Astrocyte (in vitro differentiated cells and primary cell): Measurements from ENCODE around the gene ALG1L2. TPM values are rescaled to one million over a fixed set of nuclear protein-coding genes. Genes with fewer than 3 reads are reported as not detected.
"Not testable (repeated sequence)": the region's sequence is repeated elsewhere in the genome, so short reads cannot be mapped to it uniquely, and the experiment has no call there.

Experiments used
- DNase-seq: peaks from one replicate; pipeline ENCODE4 v3.0.0-alpha.2; 2010; ENCODE audit warnings: low read depth
- FAIRE-seq: peaks from 2 replicates; lab custom pipeline; 2011; peaks lifted over from hg19 to GRCh38; lab: Jason Lieb, UNC
- H2AFZ ChIP-seq: 2 replicates; pipeline ENCODE4 v1.6.0; 2012; ENCODE audit warnings: low read depth, low read length, inconsistent platforms
- H3K27ac ChIP-seq: 2 replicates; pipeline ENCODE4 v1.5.1; 2011; ENCODE audit warnings: low read depth, low read length, inconsistent platforms
- H3K27me3 ChIP-seq: 2 replicates; pipeline ENCODE4 v1.6.0; 2011; ENCODE audit warnings: low read length, inconsistent platforms; ENCODE audit not compliant: insufficient read depth
- H3K36me3 ChIP-seq: 2 replicates; pipeline ENCODE4 v1.5.1; 2011; ENCODE audit warnings: low read length, inconsistent platforms; ENCODE audit not compliant: insufficient read depth
- H3K4me1 ChIP-seq: 2 replicates; pipeline ENCODE4 v1.5.1; 2011; ENCODE audit warnings: low read length, inconsistent platforms; ENCODE audit not compliant: insufficient read depth
- H3K4me2 ChIP-seq: 2 replicates; pipeline ENCODE4 v1.6.0; 2012; ENCODE audit warnings: low read length, inconsistent platforms
- H3K4me3 ChIP-seq: 2 replicates; pipeline ENCODE4 v1.5.1; 2011; ENCODE audit warnings: low read depth, mild to moderate bottlenecking, low read length, inconsistent platforms; ENCODE audit not compliant: insufficient read depth
- H3K79me2 ChIP-seq: 2 replicates; pipeline ENCODE4 v1.6.0; 2012; ENCODE audit warnings: mild to moderate bottlenecking, low read length, inconsistent platforms; ENCODE audit not compliant: insufficient read depth
- H3K9ac ChIP-seq: 2 replicates; pipeline ENCODE4 v1.6.0; 2012; ENCODE audit warnings: mild to moderate bottlenecking, low read length, inconsistent platforms
- H3K9me3 ChIP-seq: 2 replicates; pipeline ENCODE4 v1.5.1; 2012; ENCODE audit warnings: low read depth, mild to moderate bottlenecking, low read length, inconsistent platforms; ENCODE audit not compliant: insufficient read depth
- H4K20me1 ChIP-seq: 2 replicates; pipeline ENCODE4 v1.6.0; 2012; ENCODE audit warnings: low read length, inconsistent platforms; ENCODE audit not compliant: insufficient read depth
- H3K27ac Mint-ChIP-seq: one replicate; pipeline ENCODE4 v1.8.0; 2021; ENCODE audit warnings: mild to moderate bottlenecking, mixed read lengths; ENCODE audit not compliant: unreplicated experiment
- H3K27me3 Mint-ChIP-seq: one replicate; pipeline ENCODE4 v1.8.0; 2021; ENCODE audit warnings: low read depth, mixed read lengths; ENCODE audit not compliant: unreplicated experiment
- H3K36me3 Mint-ChIP-seq: one replicate; pipeline ENCODE4 v1.8.0; 2021; ENCODE audit warnings: low read depth, mixed read lengths; ENCODE audit not compliant: unreplicated experiment
- H3K4me1 Mint-ChIP-seq: one replicate; pipeline ENCODE4 v1.8.0; 2021; ENCODE audit warnings: low read depth, mixed read lengths; ENCODE audit not compliant: unreplicated experiment
- H3K4me3 Mint-ChIP-seq: one replicate; pipeline ENCODE4 v1.8.0; 2021; ENCODE audit warnings: mild to moderate bottlenecking, moderate library complexity, mixed read lengths; ENCODE audit not compliant: unreplicated experiment
- H3K9me3 Mint-ChIP-seq: one replicate; pipeline ENCODE4 v1.8.0; 2021; ENCODE audit warnings: mild to moderate bottlenecking, mixed read lengths; ENCODE audit not compliant: unreplicated experiment
- total RNA-seq: library from RNA; stranded (reverse); gene quantifications from 2 replicates; pipeline ENCODE4 v1.2.1, GENCODE V29; 2021

Gene ALG1L2
- total RNA-seq, 1 donor from 2014 or later: 0.41 TPM

- H3K79me2 ChIP-seq, H3K27me3 ChIP-seq, FAIRE-seq, H3K9ac ChIP-seq, H3K4me2 ChIP-seq, H3K4me3 ChIP-seq, H3K9me3 ChIP-seq, H3K36me3 Mint-ChIP-seq, H3K9me3 Mint-ChIP-seq, H2AFZ ChIP-seq, H3K4me1 ChIP-seq, H3K4me3 Mint-ChIP-seq, H3K36me3 ChIP-seq, H3K27ac Mint-ChIP-seq, H3K27ac ChIP-seq, H4K20me1 ChIP-seq, DNase-seq, H3K27me3 Mint-ChIP-seq: not testable (repeated sequence)
- H3K4me1 Mint-ChIP-seq: peaks cover 23% of the 10 kb centered on the region
Observed at GRCh38 chr3:130143648-130144327, 62.2 kb downstream of the ALG1L2 start.

DNA sequence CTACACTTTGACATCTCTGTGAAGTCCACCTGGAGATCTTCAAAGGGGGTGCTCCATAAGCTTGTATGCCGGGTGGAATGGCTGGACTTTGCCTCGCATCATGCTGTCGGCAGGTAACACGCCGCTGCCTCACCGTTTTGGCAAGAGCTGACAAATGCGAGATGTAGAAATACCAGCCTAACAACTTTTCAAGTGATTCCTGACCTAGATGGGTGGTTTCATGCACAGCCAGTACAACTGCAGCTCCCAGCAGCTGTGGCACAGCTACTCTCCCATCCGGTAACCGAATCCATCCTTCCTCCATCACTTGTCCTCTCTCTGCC, 62.7 kb downstream of the ALG1L2 start:
- H3K36me3 ChIP-seq, DNase-seq, H3K4me1 ChIP-seq, H3K9ac ChIP-seq, H3K4me3 Mint-ChIP-seq, H3K27me3 ChIP-seq, H3K9me3 Mint-ChIP-seq, H3K4me3 ChIP-seq, FAIRE-seq, H2AFZ ChIP-seq, H3K36me3 Mint-ChIP-seq, H3K4me2 ChIP-seq, H4K20me1 ChIP-seq, H3K27me3 Mint-ChIP-seq, H3K27ac ChIP-seq, H3K27ac Mint-ChIP-seq, H3K79me2 ChIP-seq, H3K9me3 ChIP-seq: not testable (repeated sequence)
- peaks cover 23% of the 10 kb centered on the region for H3K4me1 Mint-ChIP-seq

GRCh38 chr3:130145456-130145855, 63.8 kb downstream of the ALG1L2 start:
- not testable (repeated sequence) for H3K79me2 ChIP-seq, H3K9me3 ChIP-seq, H3K27ac Mint-ChIP-seq, FAIRE-seq, H3K4me3 Mint-ChIP-seq, H3K9ac ChIP-seq, H3K27ac ChIP-seq, H3K4me1 ChIP-seq, H3K36me3 Mint-ChIP-seq, H3K27me3 ChIP-seq, H3K27me3 Mint-ChIP-seq, H4K20me1 ChIP-seq, H3K9me3 Mint-ChIP-seq, H3K4me2 ChIP-seq, H2AFZ ChIP-seq, H3K4me3 ChIP-seq, H3K36me3 ChIP-seq, DNase-seq
- peaks cover 18% of the 10 kb centered on the region for H3K4me1 Mint-ChIP-seq

GRCh38 chr3:130146465-130146864, 64.8 kb downstream of the ALG1L2 start:
- FAIRE-seq, H3K27ac Mint-ChIP-seq: not testable (repeated sequence)

More at GRCh38 chr3:130146465-130146864, 64.8 kb downstream of the ALG1L2 start:
- H3K36me3 ChIP-seq, H3K27me3 Mint-ChIP-seq, H3K4me1 ChIP-seq, H3K4me3 Mint-ChIP-seq, H3K4me2 ChIP-seq, H2AFZ ChIP-seq, H3K79me2 ChIP-seq, DNase-seq, H3K27ac ChIP-seq, H3K9me3 ChIP-seq, H3K4me3 ChIP-seq, H4K20me1 ChIP-seq, H3K27me3 ChIP-seq, H3K9ac ChIP-seq, H3K36me3 Mint-ChIP-seq, H3K4me1 Mint-ChIP-seq: not testable (repeated sequence)
- peaks cover 12% of the 10 kb centered on the region for H3K9me3 Mint-ChIP-seq

Other genes with a start within 250 kb of the ALG1L2 start
- 36.4 and 37.9 TPM in 2 replicates for gene TMCC1, start 188.1 kb upstream of the ALG1L2 start, total RNA-seq
- 0.14 TPM in 1 of 2 replicates, not detected in the other for gene TRH, start 107.1 kb upstream of the ALG1L2 start, total RNA-seq